Non-pigmented ciliary epithelial cell (primary cell): ENCODE data around the gene GRAMD2B.

Experiments used
- DNase-seq: peaks from one replicate; pipeline ENCODE4 v3.0.0-alpha.2; 2010; ENCODE audit warnings: low read depth

Gene GRAMD2B

GRCh38 chr5:126477294-126478117 lies 54.3 kb downstream of the GRAMD2B start:
- no peak for DNase-seq

GRCh38 chr5:126479810-126480209 lies 56.6 kb downstream of the GRAMD2B start:
- DNase-seq, result no peak

DNA sequence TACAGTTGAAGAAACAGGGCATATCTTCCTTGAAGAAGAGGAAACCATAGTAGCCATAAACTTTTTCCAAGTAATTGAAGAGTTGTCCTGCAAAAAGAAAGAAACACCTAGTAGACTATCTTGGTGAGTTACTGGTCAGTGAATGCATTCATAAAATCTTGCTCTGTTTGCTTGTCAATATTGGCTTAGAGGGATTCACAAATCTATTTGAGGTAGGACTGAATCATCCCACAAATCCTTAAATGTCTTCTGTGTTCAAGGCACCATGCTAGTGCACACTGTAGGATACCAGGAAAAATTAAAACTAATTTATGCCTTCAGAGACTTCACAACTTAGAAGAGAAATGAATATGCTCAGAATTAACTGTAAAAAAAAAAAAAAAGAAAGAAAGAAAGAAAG lies 57.6 kb downstream of the GRAMD2B start:
- no peak for DNase-seq

- no peak for DNase-seq
Measured at GRCh38 chr5:126481243-126481642, 58.0 kb downstream of the GRAMD2B start.

- DNase-seq, result no peak
Measured at GRCh38 chr5:126482591-126482990, 59.4 kb downstream of the GRAMD2B start.

- no peak for DNase-seq
Measured at GRCh38 chr5:126483156-126483555, 59.9 kb downstream of the GRAMD2B start.

DNA sequence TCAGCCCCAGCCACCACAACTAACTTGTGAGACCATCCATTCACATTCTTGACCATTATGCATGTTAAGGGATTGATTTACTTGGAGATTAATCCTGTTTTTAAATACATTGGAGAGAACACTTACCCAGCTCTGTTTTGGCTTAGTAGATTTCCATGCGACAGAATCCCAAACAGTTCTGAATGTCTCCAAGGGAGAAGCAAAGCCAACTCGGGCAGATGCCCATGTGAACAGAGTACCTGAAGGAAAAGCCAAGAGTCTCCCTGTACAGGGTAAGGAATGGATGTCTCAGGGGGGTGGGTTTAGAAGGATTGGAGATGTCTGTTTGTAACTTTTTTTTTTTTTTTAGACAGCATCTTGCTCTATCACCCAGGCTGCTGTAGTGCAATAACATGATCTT lies 61.0 kb downstream of the GRAMD2B start:
- DNase-seq, result no peak

DNA sequence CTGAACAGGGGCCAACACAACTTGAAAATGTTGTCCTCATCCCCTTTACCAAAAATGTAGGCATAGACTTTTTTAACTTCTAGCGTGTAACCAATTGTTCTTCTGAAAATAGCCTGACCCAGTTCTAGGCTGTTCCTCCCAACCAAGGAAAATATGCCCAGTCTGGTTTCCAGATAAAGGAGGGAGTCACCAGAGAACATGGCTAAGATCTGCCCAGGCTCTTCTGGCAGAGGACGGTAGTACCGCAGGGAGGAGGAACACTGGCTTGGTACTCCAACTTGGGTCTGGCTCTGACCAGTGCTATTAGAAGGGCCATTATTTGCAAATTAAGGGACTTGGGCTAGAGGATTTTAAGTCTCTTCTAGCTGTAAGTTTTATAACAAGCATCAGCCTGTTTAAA lies 63.1 kb downstream of the GRAMD2B start:
- no peak for DNase-seq

- DNase-seq, result no peak
Measured at GRCh38 chr5:126487596-126487995, 64.4 kb downstream of the GRAMD2B start.

DNA sequence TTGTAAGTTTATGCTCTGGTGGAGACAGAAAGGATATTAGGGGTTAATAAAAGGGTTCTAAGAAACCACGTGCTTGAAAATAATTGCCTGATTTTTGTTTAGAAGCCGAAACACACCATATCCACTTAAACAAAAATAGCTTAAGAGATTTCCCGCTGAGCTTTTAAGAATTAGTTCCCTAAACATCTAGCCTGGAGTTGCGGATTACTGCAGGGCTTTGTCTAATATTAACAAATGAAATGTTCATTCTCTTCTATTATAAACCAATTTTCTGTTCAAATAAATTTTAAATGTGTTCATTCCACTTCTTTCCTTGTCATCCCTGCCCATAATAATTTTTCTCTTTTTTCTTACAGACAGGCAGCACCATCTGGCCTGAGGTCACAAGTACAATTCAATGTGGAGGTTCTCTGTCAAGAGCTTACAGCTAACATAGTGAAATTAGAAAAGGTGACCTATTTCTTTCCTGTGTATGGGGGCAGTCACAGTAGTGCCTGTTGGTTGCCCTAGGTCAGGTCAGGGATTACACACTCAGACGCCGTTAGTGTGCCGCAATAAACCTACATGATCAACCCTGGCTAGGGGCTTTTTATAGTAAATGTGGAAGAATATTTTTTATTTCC lies 65.3 kb downstream of the GRAMD2B start:
- DNase-seq, result no peak

DNA sequence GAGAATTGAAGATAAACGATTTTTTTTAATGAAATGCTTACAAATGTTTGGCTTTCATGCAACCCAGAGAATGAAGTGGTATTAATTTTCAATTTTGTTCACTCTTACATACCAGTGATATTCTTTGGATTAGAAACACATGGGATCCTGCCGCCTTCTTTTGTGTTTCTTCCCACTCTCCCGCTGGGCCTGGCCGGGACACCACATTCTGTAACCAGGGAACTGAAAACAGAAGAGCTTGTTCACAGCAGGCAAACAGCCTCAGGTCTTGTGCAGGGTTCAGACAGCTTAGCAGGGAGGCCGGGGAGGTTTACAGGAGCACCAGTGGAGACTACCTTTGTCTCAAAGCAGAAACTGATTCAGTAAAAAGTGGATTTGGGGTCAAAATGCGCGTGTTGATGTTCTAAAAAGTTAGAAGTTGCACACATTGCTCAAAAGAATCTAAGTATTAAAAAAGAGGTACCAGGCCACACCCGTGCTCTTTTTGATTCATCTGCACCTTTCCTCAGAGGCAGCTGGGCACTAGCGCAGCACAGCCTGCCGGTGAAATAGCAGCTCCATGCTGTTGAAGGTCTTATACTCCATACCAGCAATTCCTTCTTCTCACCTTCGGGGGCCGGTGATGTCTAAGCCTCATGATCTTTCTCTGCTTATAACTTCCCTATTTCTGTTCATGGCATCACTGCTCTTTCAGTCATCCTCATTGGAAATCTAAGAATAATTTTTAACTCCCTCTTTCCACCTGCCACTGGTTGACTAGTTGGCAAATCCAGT lies 67.1 kb downstream of the GRAMD2B start:
- DNase-seq, result no peak

DNA sequence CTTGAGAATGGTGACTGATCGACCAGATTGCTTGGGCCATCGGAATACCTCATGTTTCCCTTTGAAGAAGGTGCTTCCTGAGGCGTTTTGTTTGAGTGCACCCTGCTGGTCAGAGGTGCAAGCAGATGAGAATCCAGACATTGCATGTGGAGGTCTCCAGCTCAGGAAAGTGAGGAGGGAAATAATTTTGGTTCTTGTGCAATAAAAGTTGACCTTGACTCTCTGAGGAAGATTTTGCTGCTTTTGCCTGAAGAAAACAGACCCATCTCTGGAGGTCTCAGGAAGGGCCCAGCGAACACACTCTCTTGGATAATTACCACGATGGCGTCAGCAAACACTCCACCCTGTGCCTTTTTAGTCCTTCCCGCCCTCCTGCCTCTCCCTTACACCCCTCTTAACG lies 69.7 kb downstream of the GRAMD2B start:
- DNase-seq, result no peak

DNA sequence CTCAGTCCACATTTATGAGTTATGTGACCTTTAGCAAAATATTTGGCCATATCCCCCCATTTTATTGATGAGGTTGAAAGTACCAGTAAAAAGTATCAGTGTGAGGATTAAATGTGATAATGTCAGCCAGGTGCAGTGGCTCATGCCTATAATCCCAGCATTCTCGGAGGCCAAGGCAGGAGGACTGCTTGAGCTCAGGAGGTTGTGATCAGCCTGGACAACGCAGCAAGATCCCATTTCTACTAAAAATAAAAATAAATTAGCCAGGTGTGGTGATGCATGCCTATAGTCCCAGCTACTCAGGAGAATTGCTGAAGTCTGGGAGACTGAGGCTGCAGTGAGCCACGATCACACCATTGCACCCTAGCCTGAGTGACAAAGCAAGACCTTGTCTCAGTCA lies 71.2 kb downstream of the GRAMD2B start:
- no peak for DNase-seq

- no peak for DNase-seq
Measured at GRCh38 chr5:126497506-126497905, 74.3 kb downstream of the GRAMD2B start.

DNA sequence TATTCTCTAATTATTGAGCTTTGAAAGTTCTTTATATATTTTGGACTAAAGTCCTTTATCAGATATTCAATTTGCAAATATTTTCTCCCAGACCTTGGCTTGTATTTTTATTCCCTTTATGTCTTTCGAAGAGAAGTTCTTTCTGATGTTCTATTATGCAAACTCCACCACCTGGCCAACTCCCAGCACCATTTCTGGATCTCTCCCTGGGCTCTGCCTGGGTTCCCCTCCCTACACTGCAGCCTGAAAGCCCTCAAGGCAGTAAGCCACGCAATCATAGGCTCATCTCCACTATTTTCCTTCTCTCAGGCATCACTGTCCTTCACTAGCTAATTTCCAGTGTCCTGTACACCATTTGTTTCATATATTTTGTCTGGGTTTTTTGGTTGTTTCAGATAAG lies 76.1 kb downstream of the GRAMD2B start:
- DNase-seq, result no peak

DNA sequence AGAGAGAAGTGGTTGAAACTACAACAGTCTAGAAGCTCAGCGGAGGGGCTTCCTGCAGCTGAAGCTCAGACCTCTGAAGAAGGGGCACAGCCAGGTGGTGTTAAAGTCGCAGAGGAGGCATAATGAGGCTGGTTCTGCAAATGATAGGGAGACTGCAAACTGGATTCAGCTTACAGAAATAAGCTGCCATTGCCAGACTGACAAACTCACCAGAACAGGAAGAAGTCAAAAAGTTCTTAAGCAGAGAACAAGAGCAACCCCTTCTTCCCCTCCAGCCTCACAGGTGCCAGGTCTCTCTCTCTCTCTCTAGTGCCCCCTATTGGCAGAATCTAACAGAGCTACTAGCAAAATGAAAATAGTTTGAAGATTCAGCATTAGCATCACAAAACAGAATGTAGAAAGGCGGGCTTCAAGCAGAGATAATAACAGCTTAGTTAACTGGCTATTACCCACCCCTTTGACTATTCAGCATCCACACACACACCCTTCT lies 76.7 kb downstream of the GRAMD2B start:
- no peak for DNase-seq

DNA sequence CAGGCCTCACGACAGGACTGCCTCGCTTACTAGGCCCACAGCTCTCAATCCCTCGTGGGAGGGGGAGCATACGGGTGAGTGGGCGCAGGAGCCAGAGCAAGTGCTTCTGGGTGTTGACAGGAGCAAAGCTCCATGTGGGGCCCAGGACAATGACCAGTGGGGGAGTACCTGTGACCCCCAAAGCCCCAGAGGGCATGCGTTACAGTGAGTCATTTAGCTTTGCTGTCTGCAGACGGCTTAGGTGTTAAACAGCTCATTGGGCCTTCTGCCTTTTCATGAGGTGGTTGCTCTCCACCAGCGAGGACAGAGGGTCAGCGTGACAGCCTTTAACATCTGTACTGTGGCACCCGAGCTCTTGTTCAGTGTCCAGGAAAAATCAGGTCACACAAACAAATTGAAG lies 78.2 kb downstream of the GRAMD2B start:
- no peak for DNase-seq

DNA sequence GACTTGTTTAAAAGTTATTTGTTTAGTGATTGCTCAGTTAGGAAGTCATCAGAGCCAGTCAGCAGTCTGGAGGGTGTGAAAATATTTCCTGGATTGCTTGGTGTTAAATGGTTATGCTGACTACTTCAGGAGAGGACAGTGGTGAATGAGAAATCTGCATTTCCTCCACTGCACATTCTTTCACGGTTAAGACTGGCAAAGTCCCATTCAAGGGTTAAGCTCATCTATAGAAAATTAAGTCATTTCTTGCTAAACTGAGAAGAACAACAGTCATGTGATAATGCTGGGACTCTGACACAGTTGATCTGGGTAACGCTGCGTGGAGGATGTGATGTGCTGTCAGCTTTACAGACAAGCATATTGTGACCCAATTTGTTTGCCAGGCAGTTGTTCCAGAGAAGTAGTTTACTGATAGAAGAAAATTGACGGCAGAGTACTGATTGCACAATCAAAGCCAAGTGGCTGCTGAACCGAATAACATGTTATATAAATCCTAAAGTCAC lies 80.4 kb downstream of the GRAMD2B start:
- no peak for DNase-seq

DNA sequence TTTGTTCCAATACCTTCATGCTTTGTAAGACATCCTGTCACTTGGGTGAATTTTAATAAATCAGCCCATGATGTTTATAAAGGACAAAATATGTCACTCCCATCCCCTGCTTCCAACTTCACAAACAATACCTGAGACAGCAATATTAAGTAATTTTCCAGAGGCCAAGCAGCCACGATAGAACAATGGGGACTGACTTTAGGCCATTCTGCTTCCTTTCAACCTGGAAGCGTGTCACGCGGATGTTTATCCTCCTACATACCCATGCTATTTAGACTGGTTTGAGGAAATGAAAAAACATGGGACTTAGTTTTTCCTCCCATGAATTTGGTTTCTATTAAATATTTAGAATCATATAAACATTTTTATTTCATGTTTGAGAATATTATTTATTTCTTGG lies 82.9 kb downstream of the GRAMD2B start:
- DNase-seq, result no peak

DNA sequence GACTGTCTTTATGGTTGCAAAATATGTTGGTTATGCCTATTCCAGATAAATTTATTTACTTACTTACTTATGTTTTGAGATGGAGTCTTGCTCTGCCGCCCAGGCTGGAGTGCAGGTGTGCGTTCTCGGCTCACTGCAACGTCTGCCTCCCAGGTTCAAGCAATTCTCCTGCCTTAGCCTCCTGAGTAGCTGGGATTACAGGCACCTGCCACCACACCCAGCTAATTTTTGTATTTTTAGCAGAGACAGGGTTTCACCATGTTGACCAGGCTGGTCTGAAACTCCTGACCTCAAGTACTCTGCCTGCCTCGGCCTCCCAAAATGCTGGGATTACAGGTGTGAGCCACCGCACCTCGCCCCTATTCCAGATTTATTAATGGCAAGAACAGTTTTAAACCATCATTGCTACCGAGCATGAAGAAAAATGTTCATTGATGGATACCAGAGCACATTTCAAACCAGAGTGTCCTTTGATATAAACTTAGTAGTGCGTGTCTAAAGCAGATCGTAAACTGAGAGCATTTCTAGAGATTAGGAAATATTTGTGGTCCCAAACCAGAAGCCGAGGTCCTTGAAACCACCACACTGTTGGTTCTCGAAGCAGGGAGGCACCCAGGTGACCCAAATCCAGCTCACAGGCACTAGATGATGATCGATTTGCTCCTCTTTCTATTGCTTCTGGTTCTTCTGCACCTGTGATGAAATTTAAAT lies 85.2 kb downstream of the GRAMD2B start:
- DNase-seq, result no peak

- DNase-seq, result no peak
Measured at GRCh38 chr5:126508962-126509279, 85.7 kb downstream of the GRAMD2B start.

DNA sequence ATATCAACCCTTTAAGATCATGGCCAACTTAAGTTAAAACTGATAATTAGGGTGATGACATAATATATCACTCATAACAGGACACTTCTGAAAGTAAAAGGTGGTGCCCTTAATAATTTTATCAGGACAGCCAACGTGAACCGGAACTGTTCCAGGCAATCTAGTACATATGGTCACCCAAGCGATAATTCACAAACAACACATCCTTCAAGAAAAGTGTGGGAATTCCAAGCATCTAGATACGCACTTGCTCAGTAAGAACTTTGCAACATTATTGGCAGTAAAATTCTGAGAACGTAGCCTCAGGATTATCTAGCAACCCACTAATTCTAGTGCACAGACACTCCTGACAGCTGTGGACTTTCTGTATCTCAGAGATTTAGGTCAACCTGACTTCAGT lies 86.1 kb downstream of the GRAMD2B start:
- DNase-seq, result no peak
